ENCODE data around the gene TRIM10. TPM values are rescaled to one million over a fixed set of nuclear protein-coding genes. Genes with fewer than 3 reads are reported as not detected.

Gene TRIM10
- total and polyA plus RNA-seq, 10 of the 15 experiments (the other 5 are each of a cell fraction or from before 2014, with no cell fraction given) = 0.01 TPM; not detected in 9

DNA sequence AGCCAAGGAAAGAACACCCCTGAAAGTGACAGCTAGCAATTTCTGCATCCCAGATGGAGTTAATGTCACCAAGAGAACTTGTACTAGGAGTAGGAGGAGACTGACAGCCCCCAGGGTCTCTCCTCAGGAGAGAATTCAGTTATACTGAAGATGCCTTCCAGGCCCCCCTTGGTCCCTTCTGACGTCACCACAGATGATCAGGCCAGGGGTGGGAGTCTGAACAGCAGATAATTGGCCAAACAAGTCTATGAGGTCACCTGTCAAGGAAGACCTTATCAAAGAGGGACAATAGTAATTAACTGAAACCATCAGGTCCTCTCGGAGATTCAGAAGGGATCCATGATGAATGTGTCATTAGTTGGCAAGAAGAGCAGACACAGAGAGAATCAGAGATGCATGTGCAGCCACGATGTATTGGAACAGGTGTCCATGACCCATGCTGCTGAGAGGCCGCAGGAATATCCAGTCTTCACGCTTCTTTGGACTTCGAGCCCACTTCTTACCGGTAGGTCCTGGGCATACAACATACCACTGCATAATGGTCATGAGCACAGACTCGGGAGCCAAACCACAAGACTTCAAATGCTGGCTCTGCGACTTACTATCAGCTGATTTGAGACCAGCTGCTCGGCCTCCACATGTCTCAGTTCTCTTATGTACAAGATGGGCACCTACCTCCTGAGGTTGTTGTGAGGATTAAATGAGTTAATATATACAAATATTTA is 10.2 kb downstream of the TRIM10 start:
- in situ Hi-C loops (cut with MboI) = no loop called here
- H3K9me3 ChIP-seq (replicated peaks; ENCODE audit: control insufficient read depth, insufficient read depth, low read length) = no peaks in the 10 kb centered on the region
- intact Hi-C loops (cut with micrococcal nuclease; ENCODE audit: unreplicated experiment) = no loop called here
- H3K27me3 ChIP-seq (replicated peaks in 1 of 2; ENCODE audit: control insufficient read depth in 2 of 2, insufficient read depth in 2 of 2, low read length in 1 of 2) = peaks cover 0 to 1% of the 10 kb centered on the region in 2 experiments; a peak in 2 of 4 replicates
- no peaks in the 10 kb centered on the region for H4K20me1 ChIP-seq (ENCODE audit: control insufficient read depth, insufficient read depth)
- no peak overlapping the region for H2AFZ ChIP-seq (ENCODE audit: control insufficient read depth, low read depth, low read length)
- no TSS peak for BruUV-seq (replicated peaks)
- H3K27ac ChIP-seq (ENCODE audit: control insufficient read depth, insufficient read depth) = no peak overlapping the region
- no peak overlapping the region for H3K4me3 ChIP-seq
- DNase-seq (ENCODE audit: low read depth, low spot score) (no peak), ATAC-seq (no peak), FAIRE-seq (no peak)
- H3K36me3 ChIP-seq (ENCODE audit: control insufficient read depth in 2 of 2, insufficient read depth in 2 of 2, low read length in 1 of 2) = no peaks in the 10 kb centered on the region
- no peak for TF ChIP-seq STAT3 (IDR thresholded peaks at IDR 0.05; ENCODE audit: low read depth, low read length)
- no peak for TF ChIP-seq PAX5 (IDR thresholded peaks at IDR 0.05; ENCODE audit: borderline replicate concordance, low read depth, low read length)
- TF ChIP-seq GATAD2B (conservative IDR thresholded peaks at IDR 0.05; ENCODE audit: low read depth) = no peak
- TF ChIP-seq NR2C2 (IDR thresholded peaks at IDR 0.05; ENCODE audit: borderline replicate concordance, control insufficient read depth, insufficient read length, low read depth) = no peak
- no peak for TF ChIP-seq CBX3 (IDR thresholded peaks at IDR 0.05; ENCODE audit: borderline replicate concordance, low read depth)
- ChIA-PET SMC1A (ENCODE audit: uncharacterized antibody, unreplicated experiment) (interaction anchor here (1.2 to 1.3 kb wide), 2 partner anchors 9 to 16 kb away, joined by 3 read pairs; no protein-coding TSS in a partner anchor), CTCF (interaction anchor here (1.1 to 3.1 kb wide), 3 partner anchors 15 to 47 kb away, joined by 4 to 16 read pairs (median 4); no protein-coding TSS in a partner anchor), RAD21 (ENCODE audit: unreplicated experiment) (no interaction called here), POLR2A (no interaction called here)
- H3K4me1 ChIP-seq (ENCODE audit: control insufficient read depth, insufficient read depth, low read length) = no peaks in the 10 kb centered on the region; the same call in 1 of the 2 replicates
- H3K79me2 ChIP-seq (ENCODE audit: control insufficient read depth, insufficient read depth, low read length) = no peaks in the 10 kb centered on the region
- no peak overlapping the region for H3K4me2 ChIP-seq (ENCODE audit: control insufficient read depth, insufficient read depth)
- WGBS (ENCODE audit: insufficient coverage, insufficient replicate concordance, low lambda C conversion rate, missing lambda C conversion rate) = 57% methylated on average over 10 of the region's 10 CpGs
- H3K9ac ChIP-seq (ENCODE audit: control insufficient read depth, insufficient read depth, low read length) = no peak overlapping the region

- BruUV-seq (replicated peaks) = no TSS peak
- H3K4me1 ChIP-seq (ENCODE audit: control insufficient read depth, insufficient read depth, low read length) = no peaks in the 10 kb centered on the region; the same call in 1 of the 2 replicates
- SMC1A ChIA-PET (ENCODE audit: uncharacterized antibody, unreplicated experiment) = interaction anchor here (1.2 to 1.3 kb wide), 2 partner anchors 10 to 16 kb away, joined by 3 read pairs; no protein-coding TSS in a partner anchor
- TF ChIP-seq JUNB (IDR thresholded peaks at IDR 0.05) (no peak), ESRRA (IDR thresholded peaks at IDR 0.05; ENCODE audit: low read length) (no peak), SREBF2 (IDR thresholded peaks at IDR 0.05; ENCODE audit: low read length) (no peak), BHLHE40 (IDR thresholded peaks at IDR 0.05; ENCODE audit: borderline replicate concordance in 1 of 2, low read depth in 2 of 2, low read length in 1 of 2) (no peak), TAF1 (IDR thresholded peaks at IDR 0.05; ENCODE audit: borderline replicate concordance, low read depth, low read length) (no peak), SMAD5 (IDR thresholded peaks at IDR 0.05; ENCODE audit: low read depth) (no peak), MTA2 (IDR thresholded peaks at IDR 0.05; ENCODE audit: low read depth) (no peak), IRF4 (IDR thresholded peaks at IDR 0.05; ENCODE audit: low read depth, low read length) (no peak)
- TF ChIP-seq, protein P1, sequence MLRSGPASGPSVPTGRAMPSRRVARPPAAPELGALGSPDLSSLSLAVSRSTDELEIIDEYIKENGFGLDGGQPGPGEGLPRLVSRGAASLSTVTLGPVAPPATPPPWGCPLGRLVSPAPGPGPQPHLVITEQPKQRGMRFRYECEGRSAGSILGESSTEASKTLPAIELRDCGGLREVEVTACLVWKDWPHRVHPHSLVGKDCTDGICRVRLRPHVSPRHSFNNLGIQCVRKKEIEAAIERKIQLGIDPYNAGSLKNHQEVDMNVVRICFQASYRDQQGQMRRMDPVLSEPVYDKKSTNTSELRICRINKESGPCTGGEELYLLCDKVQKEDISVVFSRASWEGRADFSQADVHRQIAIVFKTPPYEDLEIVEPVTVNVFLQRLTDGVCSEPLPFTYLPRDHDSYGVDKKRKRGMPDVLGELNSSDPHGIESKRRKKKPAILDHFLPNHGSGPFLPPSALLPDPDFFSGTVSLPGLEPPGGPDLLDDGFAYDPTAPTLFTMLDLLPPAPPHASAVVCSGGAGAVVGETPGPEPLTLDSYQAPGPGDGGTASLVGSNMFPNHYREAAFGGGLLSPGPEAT (IDR thresholded peaks at IDR 0.05; ENCODE audit: low read depth) = no peak; the same call in 1 of the 2 replicates
Measured at GRCh38 chr6:30149858-30150550, 11.0 kb downstream of the TRIM10 start.

More at GRCh38 chr6:30149858-30150550, 11.0 kb downstream of the TRIM10 start:
- Histone ChIP-seq H3K4me3 (no peak overlapping the region), H4K20me1 (ENCODE audit: control insufficient read depth, insufficient read depth) (no peaks in the 10 kb centered on the region), H3K4me2 (ENCODE audit: control insufficient read depth, insufficient read depth) (no peak overlapping the region), H3K79me2 (ENCODE audit: control insufficient read depth, insufficient read depth, low read length) (no peaks in the 10 kb centered on the region), H3K9me3 (replicated peaks; ENCODE audit: control insufficient read depth, insufficient read depth, low read length) (no peaks in the 10 kb centered on the region), H3K27me3 (replicated peaks in 1 of 2; ENCODE audit: control insufficient read depth in 2 of 2, insufficient read depth in 2 of 2, low read length in 1 of 2) (peaks cover 0 to 1% of the 10 kb centered on the region in 2 experiments; a peak in 2 of 4 replicates), H2AFZ (ENCODE audit: control insufficient read depth, low read depth, low read length) (no peak overlapping the region), H3K9ac (ENCODE audit: control insufficient read depth, insufficient read depth, low read length) (no peak overlapping the region), H3K36me3 (ENCODE audit: control insufficient read depth in 2 of 2, insufficient read depth in 2 of 2, low read length in 1 of 2) (no peaks in the 10 kb centered on the region), H3K27ac (ENCODE audit: control insufficient read depth, insufficient read depth) (no peak overlapping the region)
- FAIRE-seq (no peak), ATAC-seq (no peak), DNase-seq (ENCODE audit: low read depth, low spot score) (no peak)
- 14% methylated on average over 7 of the region's 7 CpGs for WGBS (ENCODE audit: insufficient coverage, insufficient replicate concordance, low lambda C conversion rate, missing lambda C conversion rate)
- ChIA-PET POLR2A (no interaction called here), RAD21 (ENCODE audit: unreplicated experiment) (no interaction called here), CTCF (interaction anchor here (1.6 kb wide), 1 partner anchor 47 kb away, joined by 5 read pairs; no protein-coding TSS in a partner anchor)
- intact Hi-C loops (cut with micrococcal nuclease; ENCODE audit: unreplicated experiment) (no loop called here), in situ Hi-C loops (cut with MboI) (no loop called here)
